Activated CD8-positive, alpha-beta T cell treated with anti-CD3 and anti-CD28 coated beads for 36 hours (primary cell): ENCODE data around the gene TMEM52. TPM values are rescaled to one million over a fixed set of nuclear protein-coding genes. Genes with fewer than 3 reads are reported as not detected.

Source experiments
- ATAC-seq: fragments of 200-7000 bp; cut with Tn5 transposase; one replicate; pipeline ENCODE4 v1.10.0; 2021; ENCODE audit warnings: mild to moderate bottlenecking, moderate library complexity
- CTCF ChIA-PET: fragments of 350-600 bp; sonication (Branson Sonifier 250); formaldehyde crosslinking; loops from one replicate; lab custom pipeline; 2021; ENCODE audit warnings: antibody characterized with exemption; lab: Charles Lee
- POLR2A ChIA-PET: fragments of 350-600 bp; sonication (Branson Sonifier 250); formaldehyde crosslinking; loops from one replicate; lab custom pipeline; 2021; ENCODE audit warnings: antibody characterized with exemption; lab: Charles Lee
- DNase-seq: peaks from one replicate; pipeline ENCODE4 v3.0.0-alpha.2; 2020
- H3K27ac Mint-ChIP-seq: one replicate; pipeline ENCODE4 v1.8.0; 2021; ENCODE audit warnings: mild to moderate bottlenecking, mixed read lengths
- H3K27me3 Mint-ChIP-seq: one replicate; pipeline ENCODE4 v1.8.0; 2021; ENCODE audit warnings: mixed read lengths
- H3K36me3 Mint-ChIP-seq: one replicate; pipeline ENCODE4 v1.8.0; 2021; ENCODE audit warnings: low read depth, mixed read lengths
- H3K4me1 Mint-ChIP-seq: one replicate; pipeline ENCODE4 v1.8.0; 2021; ENCODE audit warnings: low read depth, mixed read lengths
- H3K4me3 Mint-ChIP-seq: one replicate; pipeline ENCODE4 v1.8.0; 2021; ENCODE audit warnings: mild to moderate bottlenecking, moderate library complexity, mixed read lengths
- H3K9me3 Mint-ChIP-seq: one replicate; pipeline ENCODE4 v1.8.0; 2021; ENCODE audit warnings: mixed read lengths
- intact Hi-C: fragments of 100-400 bp; cut with micrococcal nuclease; formaldehyde crosslinking; loops from one replicate; pipeline ENCODE4 v1.10.0; 2022
- total RNA-seq, 2 experiments: library from RNA; stranded (reverse); gene quantifications; one replicate each; pipeline ENCODE4 v1.2.3, GENCODE V29; 2021
- TF ChIP-seq, protein P1 (sequence below): fragments of 200-600 bp; IDR thresholded peaks from one replicate; pipeline ENCODE4 v1.8.0; 2022; ENCODE audit warnings: antibody characterized with exemption, mild to moderate bottlenecking

TMEM52 gene
- total RNA-seq, 2 experiments from 2014 or later: 2.1 to 2.2 TPM

DNA sequence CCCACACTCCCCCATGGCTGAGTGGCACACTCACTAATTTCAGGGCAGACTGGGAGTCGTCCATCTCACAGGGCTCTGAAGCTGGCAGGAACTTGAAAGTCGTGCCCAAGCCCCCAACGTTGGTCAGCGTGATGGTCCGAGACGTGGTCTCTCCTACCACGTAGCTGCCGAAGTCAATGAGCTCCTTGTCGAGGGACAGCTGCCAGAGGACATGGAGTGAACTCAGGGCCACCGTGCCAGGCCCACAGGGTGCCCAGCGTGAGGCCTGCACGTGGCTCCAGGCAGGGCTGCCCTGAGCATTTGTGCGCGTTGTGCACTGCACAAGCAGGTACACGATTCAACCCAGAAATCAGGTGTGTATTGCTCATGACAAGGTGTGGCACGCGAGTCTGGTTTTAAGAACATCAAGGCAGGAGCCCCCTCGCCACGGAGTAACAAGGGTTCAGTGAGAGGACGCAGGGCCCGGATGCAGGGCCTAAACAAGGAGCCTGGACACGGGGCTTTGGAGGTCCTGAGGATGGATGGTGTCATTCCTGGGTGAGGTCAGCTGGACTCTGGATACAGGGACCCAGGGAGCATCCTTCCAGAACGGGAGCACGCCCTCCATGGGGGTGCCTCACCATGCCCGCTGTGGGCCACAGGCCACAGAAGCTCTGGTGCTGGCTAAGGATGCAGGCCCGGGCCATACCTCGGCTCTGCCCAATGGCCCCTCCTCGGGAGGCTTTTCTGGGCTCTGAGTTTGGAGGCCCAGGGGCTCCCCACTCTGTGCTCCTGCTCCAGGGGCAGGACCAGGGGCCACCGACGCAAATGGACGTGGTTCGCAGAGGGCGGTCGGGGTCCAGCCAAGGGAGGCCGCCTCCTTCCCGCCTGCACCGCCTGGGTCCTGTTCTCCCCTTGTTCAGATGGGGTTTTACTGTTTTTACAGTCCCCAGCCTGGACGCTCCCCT lies 37.8 kb upstream of the TMEM52 start:
- Mint-ChIP-seq H3K36me3 (no peaks in the 10 kb centered on the region), H3K27me3 (peaks cover 26% of the 10 kb centered on the region), H3K4me3 (no peak overlapping the region), H3K4me1 (peaks cover 13% of the 10 kb centered on the region), H3K9me3 (peaks cover 3% of the 10 kb centered on the region), H3K27ac (no peak overlapping the region)
- ATAC-seq: no peak
- intact Hi-C loops: no loop called here
- ChIA-PET POLR2A (no interaction called here), CTCF (interaction anchor here (11.3 kb wide), 1 partner anchor 88 kb away, joined by 100 read pairs; no protein-coding TSS in a partner anchor)
- TF ChIP-seq, protein P1, sequence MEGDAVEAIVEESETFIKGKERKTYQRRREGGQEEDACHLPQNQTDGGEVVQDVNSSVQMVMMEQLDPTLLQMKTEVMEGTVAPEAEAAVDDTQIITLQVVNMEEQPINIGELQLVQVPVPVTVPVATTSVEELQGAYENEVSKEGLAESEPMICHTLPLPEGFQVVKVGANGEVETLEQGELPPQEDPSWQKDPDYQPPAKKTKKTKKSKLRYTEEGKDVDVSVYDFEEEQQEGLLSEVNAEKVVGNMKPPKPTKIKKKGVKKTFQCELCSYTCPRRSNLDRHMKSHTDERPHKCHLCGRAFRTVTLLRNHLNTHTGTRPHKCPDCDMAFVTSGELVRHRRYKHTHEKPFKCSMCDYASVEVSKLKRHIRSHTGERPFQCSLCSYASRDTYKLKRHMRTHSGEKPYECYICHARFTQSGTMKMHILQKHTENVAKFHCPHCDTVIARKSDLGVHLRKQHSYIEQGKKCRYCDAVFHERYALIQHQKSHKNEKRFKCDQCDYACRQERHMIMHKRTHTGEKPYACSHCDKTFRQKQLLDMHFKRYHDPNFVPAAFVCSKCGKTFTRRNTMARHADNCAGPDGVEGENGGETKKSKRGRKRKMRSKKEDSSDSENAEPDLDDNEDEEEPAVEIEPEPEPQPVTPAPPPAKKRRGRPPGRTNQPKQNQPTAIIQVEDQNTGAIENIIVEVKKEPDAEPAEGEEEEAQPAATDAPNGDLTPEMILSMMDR: no peak
- DNase-seq: no peak

DNA sequence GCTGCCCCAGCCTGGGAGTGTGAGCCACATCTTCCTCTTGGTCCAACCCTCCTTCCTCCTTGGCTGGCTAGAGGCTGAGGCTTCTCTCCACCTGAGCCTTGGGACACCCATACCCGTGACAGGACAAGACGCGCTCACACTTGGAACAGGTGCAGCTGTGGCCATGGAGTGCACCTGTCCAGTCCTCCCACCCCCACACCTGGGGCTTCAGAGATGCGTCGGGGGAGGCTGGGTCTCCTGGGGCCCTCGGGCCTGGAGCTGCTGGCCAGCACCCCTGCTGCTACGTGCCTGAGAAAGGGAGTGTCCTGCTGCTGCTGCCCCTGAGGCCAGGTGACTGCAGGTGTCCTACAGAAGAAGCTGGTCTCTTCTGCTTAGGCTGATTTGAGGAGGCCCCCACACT lies 37.0 kb upstream of the TMEM52 start:
- Mint-ChIP-seq H3K27me3 (peaks cover 20% of the 10 kb centered on the region), H3K36me3 (no peaks in the 10 kb centered on the region), H3K27ac (no peak overlapping the region), H3K4me3 (no peak overlapping the region), H3K9me3 (peaks cover 8% of the 10 kb centered on the region), H3K4me1 (peaks cover 13% of the 10 kb centered on the region)
- POLR2A ChIA-PET: no interaction called here
- TF ChIP-seq, protein P1: no peak
- CTCF ChIA-PET: interaction anchor here (11.3 kb wide), 1 partner anchor 89 kb away, joined by 100 read pairs; no protein-coding TSS in a partner anchor
- no peak for ATAC-seq
- intact Hi-C loops: no loop called here
- no peak for DNase-seq

DNA sequence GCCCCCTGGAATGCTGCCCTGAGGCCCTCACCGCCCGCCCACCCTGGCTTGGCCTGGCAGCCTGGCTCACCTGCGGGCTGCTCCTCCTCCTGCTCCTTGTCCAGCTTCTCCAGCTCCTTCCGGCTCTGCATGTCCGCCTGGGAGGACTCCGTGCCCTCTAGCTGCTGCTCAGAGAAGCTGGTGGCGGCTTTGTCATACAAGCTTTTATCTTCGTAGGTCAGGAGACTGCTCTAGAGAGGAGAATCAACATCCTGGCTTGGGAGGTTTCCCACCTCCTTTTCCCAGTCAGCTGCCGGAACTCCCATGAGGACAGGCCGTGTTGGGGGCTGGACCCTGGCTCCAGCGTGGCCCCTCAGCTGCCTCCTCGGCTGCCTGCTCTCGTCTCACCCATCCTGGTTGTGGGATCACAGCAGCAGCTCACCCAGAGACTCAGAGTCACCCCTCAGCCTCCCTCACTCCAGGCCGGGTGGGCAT lies 36.6 kb upstream of the TMEM52 start:
- intact Hi-C loops: no loop called here
- Mint-ChIP-seq H3K27me3 (peaks cover 16% of the 10 kb centered on the region), H3K36me3 (no peaks in the 10 kb centered on the region), H3K9me3 (peaks cover 12% of the 10 kb centered on the region), H3K4me1 (peaks cover 9% of the 10 kb centered on the region), H3K4me3 (no peak overlapping the region), H3K27ac (no peak overlapping the region)
- TF ChIP-seq, protein P1: no peak
- no peak for ATAC-seq
- DNase-seq: no peak
- POLR2A ChIA-PET: no interaction called here
- CTCF ChIA-PET: interaction anchor here (11.3 kb wide), 1 partner anchor 90 kb away, joined by 100 read pairs; no protein-coding TSS in a partner anchor

DNA sequence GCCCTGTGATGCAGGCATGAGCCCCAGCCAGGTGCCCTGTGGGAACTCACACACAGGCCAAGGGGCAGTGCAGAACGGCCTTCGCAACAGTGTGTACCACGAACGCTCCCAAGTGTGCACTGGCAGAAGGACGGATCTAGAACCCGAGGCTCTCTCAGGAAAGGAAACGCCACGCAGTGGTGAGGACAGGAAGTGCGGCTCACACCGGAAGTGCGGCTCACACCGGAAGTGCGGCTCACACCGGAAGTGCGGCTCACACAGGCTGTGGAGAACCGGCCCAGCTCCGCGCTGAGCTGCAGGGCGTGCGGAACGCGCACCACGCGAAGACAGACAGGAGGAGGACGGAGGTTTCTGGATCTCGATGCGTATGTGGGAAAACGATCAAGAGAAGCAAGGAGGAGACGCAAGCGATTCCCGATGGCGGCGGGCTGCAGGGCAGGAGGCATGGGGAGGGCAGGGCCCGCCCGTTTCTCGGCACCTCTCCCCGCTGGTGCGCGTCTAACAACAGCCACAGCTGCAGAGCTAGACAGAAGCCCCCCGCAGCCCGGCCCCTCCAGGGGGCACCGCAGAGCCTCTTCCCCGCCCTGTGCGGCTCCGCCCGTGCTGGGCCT lies 35.9 kb upstream of the TMEM52 start:
- ATAC-seq (no peak), DNase-seq (peak; percentile 20)
- Mint-ChIP-seq H3K9me3 (peaks cover 13% of the 10 kb centered on the region), H3K4me1 (peaks cover 5% of the 10 kb centered on the region), H3K27me3 (peaks cover 13% of the 10 kb centered on the region), H3K27ac (peak overlapping the region; percentile 75), H3K4me3 (no peak overlapping the region), H3K36me3 (no peaks in the 10 kb centered on the region)
- TF ChIP-seq, protein P1: no peak
- intact Hi-C loops: no loop called here
- POLR2A ChIA-PET: no interaction called here
- CTCF ChIA-PET: interaction anchor here (0.9 to 11.3 kb wide), 2 partner anchors 10 to 90 kb away, joined by 3 to 100 read pairs; no protein-coding TSS in a partner anchor
